Subcutaneous adipose tissue (tissue), 4 donors: ENCODE data around the gene SLC7A4. TPM values are rescaled to one million over a fixed set of nuclear protein-coding genes. Genes with fewer than 3 reads are reported as not detected.

Experiments
- small RNA-seq: library from RNA; depleted of rRNA; stranded (forward); fragments of <200 nt; gene quantifications from one replicate; pipeline ENCODE3, GENCODE V24; 2016
- total RNA-seq, 4 donors: library from RNA; depleted of rRNA; stranded (reverse); fragments of >200 nt; gene quantifications; one replicate each; pipeline ENCODE4 v1.1.0, GENCODE V29; 2016
- TF ChIP-seq, protein P1 (sequence below): fragments of 450-650 bp; IDR thresholded peaks from one replicate; pipeline ENCODE4 v1.5.1; 2016; ENCODE audit warnings: low read depth, mild to moderate bottlenecking, control low read depth, antibody characterized with exemption, moderate library complexity

SLC7A4 gene
- total RNA-seq, 4 donors from 2014 or later, result 0.94 to 4.4 (median 2.1) TPM

DNA sequence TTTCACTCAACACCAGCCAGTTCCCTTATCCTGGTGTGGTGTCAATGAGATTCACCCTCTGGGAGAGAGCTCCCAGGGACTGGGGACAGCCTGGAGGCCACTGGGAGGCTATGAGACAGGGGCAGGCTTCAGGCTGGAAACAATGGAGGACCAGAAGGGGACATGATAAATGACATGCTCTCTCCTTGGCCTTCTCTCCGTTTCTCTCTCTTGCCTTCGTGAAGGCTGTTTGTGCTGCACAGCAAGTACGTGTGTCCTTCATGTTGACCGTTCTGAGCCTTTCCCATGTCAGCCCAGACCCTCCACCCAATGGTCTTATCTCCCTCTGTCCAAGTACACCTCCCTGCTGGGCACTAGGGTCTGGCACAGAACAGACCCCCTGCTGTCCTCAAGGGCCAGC, 51.8 kb downstream of the SLC7A4 start:
- TF ChIP-seq, protein P1, sequence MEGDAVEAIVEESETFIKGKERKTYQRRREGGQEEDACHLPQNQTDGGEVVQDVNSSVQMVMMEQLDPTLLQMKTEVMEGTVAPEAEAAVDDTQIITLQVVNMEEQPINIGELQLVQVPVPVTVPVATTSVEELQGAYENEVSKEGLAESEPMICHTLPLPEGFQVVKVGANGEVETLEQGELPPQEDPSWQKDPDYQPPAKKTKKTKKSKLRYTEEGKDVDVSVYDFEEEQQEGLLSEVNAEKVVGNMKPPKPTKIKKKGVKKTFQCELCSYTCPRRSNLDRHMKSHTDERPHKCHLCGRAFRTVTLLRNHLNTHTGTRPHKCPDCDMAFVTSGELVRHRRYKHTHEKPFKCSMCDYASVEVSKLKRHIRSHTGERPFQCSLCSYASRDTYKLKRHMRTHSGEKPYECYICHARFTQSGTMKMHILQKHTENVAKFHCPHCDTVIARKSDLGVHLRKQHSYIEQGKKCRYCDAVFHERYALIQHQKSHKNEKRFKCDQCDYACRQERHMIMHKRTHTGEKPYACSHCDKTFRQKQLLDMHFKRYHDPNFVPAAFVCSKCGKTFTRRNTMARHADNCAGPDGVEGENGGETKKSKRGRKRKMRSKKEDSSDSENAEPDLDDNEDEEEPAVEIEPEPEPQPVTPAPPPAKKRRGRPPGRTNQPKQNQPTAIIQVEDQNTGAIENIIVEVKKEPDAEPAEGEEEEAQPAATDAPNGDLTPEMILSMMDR, result no peak

GRCh38 chr22:20979940-20980453, 52.4 kb downstream of the SLC7A4 start:
- TF ChIP-seq, protein P1, result no peak

- TF ChIP-seq, protein P1, result no peak
Measured at GRCh38 chr22:20979243-20979809, 53.0 kb downstream of the SLC7A4 start.

Small RNA genes lying within 50 kb of the gene (small RNA-seq; reads per million reads assigned to genes)
- gene MIR649, result not detected

Other genes starting within 250 kb of the SLC7A4 start
- gene PI4KA, start 173.8 kb downstream of the SLC7A4 start, total RNA-seq, result 10 to 100 TPM; 67.3 to 92.9 (median 76.5) TPM
- 10 to 100 TPM; 20.5 to 27.1 (median 24.4) TPM for gene SNAP29, start 173.6 kb downstream of the SLC7A4 start, total RNA-seq
- gene CRKL, start 115.2 kb downstream of the SLC7A4 start, total RNA-seq, result 10 to 100 TPM; 32.1 to 39.8 (median 35.9) TPM
- 1 to 10 TPM; 1.3 to 5.7 (median 1.5) TPM for gene AIFM3, start 65.3 kb downstream of the SLC7A4 start, total RNA-seq
- 10 to 100 TPM; 41.1 to 60.8 (median 43.4) TPM for gene LZTR1, start 50.3 kb downstream of the SLC7A4 start, total RNA-seq
- gene THAP7, start 30.4 kb downstream of the SLC7A4 start, total RNA-seq, result 10 to 100 TPM; 20.7 to 26.6 (median 23.5) TPM
- gene P2RX6, start 17.4 kb downstream of the SLC7A4 start, total RNA-seq, result 1 to 10 TPM in 2 of 4 donors, under 1 TPM in 2; 0.49 to 3.7 (median 1.2) TPM
- gene LRRC74B, start 13.4 kb upstream of the SLC7A4 start, total RNA-seq, result not detected